Muscle of leg (tissue), 11 donors: Measurements from ENCODE around the gene EFNA5. TPM values are rescaled to one million over a fixed set of nuclear protein-coding genes. Genes with fewer than 3 reads are reported as not detected.

Experiments used
- DNase-seq: peaks from one replicate; pipeline ENCODE4 v3.0.0; 2013
- H3K27ac ChIP-seq: one replicate; pipeline ENCODE4 v1.5.1; 2013; ENCODE audit warnings: mild to moderate bottlenecking, low read length, control low read depth
- H3K27me3 ChIP-seq: one replicate; pipeline ENCODE4 v1.6.1; 2013; ENCODE audit warnings: low read length; ENCODE audit not compliant: control insufficient read depth, insufficient read depth
- H3K36me3 ChIP-seq: one replicate; pipeline ENCODE4 v1.6.1; 2013; ENCODE audit warnings: low read length; ENCODE audit not compliant: control insufficient read depth, insufficient read depth
- H3K4me1 ChIP-seq: one replicate; pipeline ENCODE4 v1.6.1; 2013; ENCODE audit warnings: low read length; ENCODE audit not compliant: control insufficient read depth, insufficient read depth
- H3K4me3 ChIP-seq: one replicate; pipeline ENCODE4 v1.5.1; 2013; ENCODE audit warnings: low read length, control low read depth
- H3K9me3 ChIP-seq: replicated peaks from 2 replicates; pipeline ENCODE4 v1.6.1; 2013; ENCODE audit warnings: low read depth, low read length; ENCODE audit not compliant: control insufficient read depth
- WGBS: methylation state at CpG from one replicate; pipeline ENCODE4 v1.1.5; 2013; ENCODE audit warnings: missing lambda C conversion rate; ENCODE audit not compliant: insufficient coverage; 5-methylcytosine and 5-hydroxymethylcytosine counted together
- polyA plus RNA-seq, 8 donors: library from polyadenylated mRNA; unstranded; fragments of 120-200 nt; gene quantifications; one replicate each; pipeline versions ENCODE4 v1.2.1 to v1.2.3, GENCODE V29; 2013; ENCODE audit warnings: inconsistent platforms in 1 of 8, low replicate concordance in 1 of 8; ENCODE audit not compliant: insufficient read length in 8 of 8, insufficient read depth in 1 of 8
- total RNA-seq: library from RNA; stranded (reverse); fragments of 120-200 nt; gene quantifications from one replicate; pipeline ENCODE4 v1.2.4, GENCODE V29; 2013

The EFNA5 gene
- total and polyA plus RNA-seq, 9 donors, result 2.2 to 11.4 (median 4.0) TPM

- Histone ChIP-seq H3K9me3 (no peaks in the 10 kb centered on the region), H3K4me1 (no peaks in the 10 kb centered on the region), H3K36me3 (no peaks in the 10 kb centered on the region), H3K4me3 (no peak overlapping the region), H3K27me3 (no peaks in the 10 kb centered on the region), H3K27ac (no peak overlapping the region)
- no peak for DNase-seq
- no CpG with 5 or more reads among the region's 4 CpGs for WGBS
These were observed 242.4 kb downstream of the EFNA5 start for GRCh38 chr5:107428303-107428813.

GRCh38 chr5:107426872-107427271 lies 243.9 kb downstream of the EFNA5 start:
- no peaks in the 10 kb centered on the region for H3K36me3 ChIP-seq
- no peaks in the 10 kb centered on the region for H3K27me3 ChIP-seq
- no peak for DNase-seq
- H3K9me3 ChIP-seq, result no peaks in the 10 kb centered on the region
- no peaks in the 10 kb centered on the region for H3K4me1 ChIP-seq
- WGBS, result no CpG with 5 or more reads among the region's 6 CpGs
- H3K4me3 ChIP-seq, result no peak overlapping the region
- no peak overlapping the region for H3K27ac ChIP-seq

GRCh38 chr5:107426209-107426608 lies 244.5 kb downstream of the EFNA5 start:
- H3K27me3 ChIP-seq, result no peaks in the 10 kb centered on the region
- WGBS, result no CpG with 5 or more reads among the region's 1 CpG
- no peak for DNase-seq

GRCh38 chr5:107425541-107426031 lies 245.2 kb downstream of the EFNA5 start:
- no peaks in the 10 kb centered on the region for H3K27me3 ChIP-seq

More at GRCh38 chr5:107426209-107426608, 244.5 kb downstream of the EFNA5 start:
- no peak overlapping the region for H3K4me3 ChIP-seq
- no peaks in the 10 kb centered on the region for H3K36me3 ChIP-seq
- no peak overlapping the region for H3K27ac ChIP-seq
- no peaks in the 10 kb centered on the region for H3K9me3 ChIP-seq
- no peaks in the 10 kb centered on the region for H3K4me1 ChIP-seq

GRCh38 chr5:107424491-107424890 lies 246.2 kb downstream of the EFNA5 start:
- Histone ChIP-seq H3K4me1 (no peaks in the 10 kb centered on the region), H3K4me3 (no peak overlapping the region), H3K36me3 (no peaks in the 10 kb centered on the region), H3K27ac (no peak overlapping the region), H3K9me3 (no peaks in the 10 kb centered on the region), H3K27me3 (no peaks in the 10 kb centered on the region)
- WGBS, result no CpG with 5 or more reads among the region's 2 CpGs
- DNase-seq, result no peak

More at GRCh38 chr5:107425541-107426031, 245.2 kb downstream of the EFNA5 start:
- DNase-seq, result no peak
- no peak overlapping the region for H3K4me3 ChIP-seq
- H3K36me3 ChIP-seq, result no peaks in the 10 kb centered on the region
- no peaks in the 10 kb centered on the region for H3K9me3 ChIP-seq
- 56% methylated on average over 2 of the region's 2 CpGs for WGBS
- no peaks in the 10 kb centered on the region for H3K4me1 ChIP-seq
- H3K27ac ChIP-seq, result no peak overlapping the region

- H3K27ac ChIP-seq, result no peak overlapping the region
- no peak for DNase-seq
- H3K9me3 ChIP-seq, result no peaks in the 10 kb centered on the region
- H3K36me3 ChIP-seq, result no peaks in the 10 kb centered on the region
- WGBS, result 59% methylated on average over 4 of the region's 4 CpGs
- no peaks in the 10 kb centered on the region for H3K4me1 ChIP-seq
- no peak overlapping the region for H3K4me3 ChIP-seq
- H3K27me3 ChIP-seq, result no peaks in the 10 kb centered on the region
These were observed 248.2 kb downstream of the EFNA5 start for GRCh38 chr5:107422494-107422893.

- Histone ChIP-seq H3K4me3 (no peak overlapping the region), H3K4me1 (no peaks in the 10 kb centered on the region), H3K36me3 (no peaks in the 10 kb centered on the region), H3K9me3 (no peaks in the 10 kb centered on the region), H3K27ac (no peak overlapping the region), H3K27me3 (no peaks in the 10 kb centered on the region)
- WGBS, result no CpG with 5 or more reads among the region's 3 CpGs
- no peak for DNase-seq
These were observed 251.2 kb downstream of the EFNA5 start for GRCh38 chr5:107419498-107419897.

GRCh38 chr5:107418902-107419301 lies 251.8 kb downstream of the EFNA5 start:
- no peaks in the 10 kb centered on the region for H3K27me3 ChIP-seq
- WGBS, result no CpG with 5 or more reads among the region's 2 CpGs
- no peak for DNase-seq
- no peak overlapping the region for H3K4me3 ChIP-seq
- no peak overlapping the region for H3K27ac ChIP-seq
- H3K9me3 ChIP-seq, result no peaks in the 10 kb centered on the region
- H3K4me1 ChIP-seq, result no peaks in the 10 kb centered on the region
- no peaks in the 10 kb centered on the region for H3K36me3 ChIP-seq

GRCh38 chr5:107418071-107418470 lies 252.7 kb downstream of the EFNA5 start:
- Histone ChIP-seq H3K4me1 (no peaks in the 10 kb centered on the region), H3K9me3 (no peaks in the 10 kb centered on the region), H3K27me3 (no peaks in the 10 kb centered on the region), H3K27ac (no peak overlapping the region), H3K36me3 (no peaks in the 10 kb centered on the region), H3K4me3 (no peak overlapping the region)
- DNase-seq, result no peak
- WGBS, result no CpG with 5 or more reads among the region's 2 CpGs

GRCh38 chr5:107415762-107416161 lies 255.0 kb downstream of the EFNA5 start:
- no peaks in the 10 kb centered on the region for H3K4me1 ChIP-seq
- no peak for DNase-seq

GRCh38 chr5:107414802-107415201 lies 255.9 kb downstream of the EFNA5 start:
- no peaks in the 10 kb centered on the region for H3K36me3 ChIP-seq
- no peak for DNase-seq
- no peaks in the 10 kb centered on the region for H3K27me3 ChIP-seq
- no CpG with 5 or more reads among the region's 2 CpGs for WGBS
- no peaks in the 10 kb centered on the region for H3K9me3 ChIP-seq
- H3K4me3 ChIP-seq, result no peak overlapping the region
- H3K27ac ChIP-seq, result no peak overlapping the region
- H3K4me1 ChIP-seq, result no peaks in the 10 kb centered on the region

More at GRCh38 chr5:107415762-107416161, 255.0 kb downstream of the EFNA5 start:
- no peak overlapping the region for H3K4me3 ChIP-seq
- WGBS, result no CpG with 5 or more reads among the region's 1 CpG
- no peaks in the 10 kb centered on the region for H3K9me3 ChIP-seq
- no peaks in the 10 kb centered on the region for H3K27me3 ChIP-seq
- H3K36me3 ChIP-seq, result no peaks in the 10 kb centered on the region
- no peak overlapping the region for H3K27ac ChIP-seq
